OCI-LY1 (cell line): ENCODE results near the gene USP36.
"Not testable (repeated sequence)": the region's sequence is repeated elsewhere in the genome, so short reads cannot be mapped to it uniquely, and the experiment has no call there.

Experiments used
- H2AFZ ChIP-seq: fragments of 200-600 bp; sonication (generic), shearing (Covaris generic); 2 replicates; pipeline ENCODE4 v1.6.0; 2014; ENCODE audit warnings: antibody characterized with exemption, mild to moderate bottlenecking, low read length
- H3F3A ChIP-seq: fragments of 200-600 bp; sonication (generic), shearing (Covaris generic); 2 replicates; pipeline ENCODE4 v1.6.0; 2014; ENCODE audit warnings: mild to moderate bottlenecking, antibody characterized with exemption, low read length, moderate library complexity; ENCODE audit not compliant: insufficient read depth
- H3K27ac ChIP-seq: fragments of 200-600 bp; sonication (generic); 2 replicates; pipeline ENCODE4 v1.5.1; 2014; ENCODE audit warnings: low read length, mixed run types, mild to moderate bottlenecking, low read depth; ENCODE audit not compliant: poor library complexity, severe bottlenecking
- H3K27me3 ChIP-seq: fragments of 200-600 bp; sonication (generic); 2 replicates; pipeline ENCODE4 v1.6.0; 2014; ENCODE audit warnings: antibody characterized with exemption, mild to moderate bottlenecking, low read length, moderate library complexity; ENCODE audit not compliant: insufficient read depth
- H3K36me3 ChIP-seq: fragments of 200-600 bp; sonication (generic); 2 replicates; pipeline ENCODE4 v1.6.1; 2014; ENCODE audit warnings: mild to moderate bottlenecking, antibody characterized with exemption, low read length, moderate library complexity, mixed read lengths; ENCODE audit not compliant: insufficient read depth
- H3K4me1 ChIP-seq: fragments of 200-600 bp; sonication (generic); 2 replicates; pipeline ENCODE4 v1.5.1; 2014; ENCODE audit warnings: mild to moderate bottlenecking, low read length, moderate library complexity; ENCODE audit not compliant: insufficient read depth, severe bottlenecking
- H3K4me2 ChIP-seq: fragments of 200-600 bp; sonication (generic), shearing (Covaris generic); 2 replicates; pipeline ENCODE4 v1.6.1; 2014; ENCODE audit warnings: low read length
- H3K4me3 ChIP-seq: fragments of 200-600 bp; sonication (generic); 2 replicates; pipeline ENCODE4 v1.5.1; 2014; ENCODE audit warnings: low read length, low read depth, mild to moderate bottlenecking, mixed read lengths; ENCODE audit not compliant: poor library complexity, severe bottlenecking
- H3K79me2 ChIP-seq: fragments of 200-600 bp; shearing (Covaris generic); 2 replicates; pipeline ENCODE4 v1.6.1; 2016; ENCODE audit warnings: mixed run types, low read length, mixed read lengths; ENCODE audit not compliant: insufficient read depth
- H3K9ac ChIP-seq: fragments of 200-600 bp; sonication (generic), shearing (Covaris generic); 2 replicates; pipeline ENCODE4 v1.6.1; 2014; ENCODE audit warnings: mild to moderate bottlenecking, low read length, mixed read lengths
- H3K9me2 ChIP-seq: fragments of 200-600 bp; sonication (generic), shearing (Covaris generic); 2 replicates; pipeline ENCODE4 v1.6.1; 2014; ENCODE audit warnings: low read depth, mild to moderate bottlenecking, low read length, mixed read lengths
- H3K9me3 ChIP-seq: fragments of 200-600 bp; shearing (Covaris generic); 2 replicates; pipeline ENCODE4 v1.6.1; 2014; ENCODE audit warnings: low read length, mixed read lengths
- H4K20me1 ChIP-seq: fragments of 200-600 bp; sonication (generic), shearing (Covaris generic); 2 replicates; pipeline ENCODE4 v1.6.0; 2016; ENCODE audit warnings: mild to moderate bottlenecking, low read length; ENCODE audit not compliant: insufficient read depth
- CTCF ChIP-seq: fragments of 200-600 bp; sonication (generic), shearing (Covaris generic); IDR thresholded peaks from 2 replicates; pipeline ENCODE4 v1.5.1; 2017; ENCODE audit warnings: mild to moderate bottlenecking, antibody characterized with exemption, low read length, moderate library complexity, mixed read lengths
- EZH2 ChIP-seq: fragments of 200-600 bp; sonication (generic), shearing (Covaris generic); IDR thresholded peaks from 2 replicates; pipeline ENCODE4 v1.8.0; 2017; ENCODE audit warnings: borderline replicate concordance, mixed run types, mild to moderate bottlenecking, antibody characterized with exemption, low read length, moderate library complexity, mixed read lengths

The USP36 gene

GRCh38 chr17:78840780-78841611 is at the start of gene USP36:
Gene USP36 (minus strand): TSS chr17:78840814. CDS start chr17:78836363, 4,451 bp downstream.
- H3K9ac ChIP-seq = peak within 1 kb of the TSS; percentile 88
- no peaks in the 10 kb centered on the region for H3K9me3 ChIP-seq
- TF ChIP-seq CTCF (no peak; the same call in 1 of the 2 replicates), EZH2 (no peak)
- no peaks in the 10 kb centered on the region for H3K9me2 ChIP-seq
- H2AFZ ChIP-seq = no peak within 1 kb of the TSS; the same call in 1 of the 2 replicates
- H3K27ac ChIP-seq = peak within 1 kb of the TSS; percentile 55
- H3K4me1 ChIP-seq = peaks cover 30% of the 10 kb centered on the region
- H3K79me2 ChIP-seq = peaks cover 27% of the 10 kb centered on the region
- H3K4me3 ChIP-seq = peak within 1 kb of the TSS; percentile 70
- H3F3A ChIP-seq = no peaks in the 10 kb centered on the region
- H4K20me1 ChIP-seq = no peaks in the 10 kb centered on the region
- H3K4me2 ChIP-seq = peak within 1 kb of the TSS; percentile 89
- peaks cover 22% of the 10 kb centered on the region for H3K36me3 ChIP-seq
- no peaks in the 10 kb centered on the region for H3K27me3 ChIP-seq

GRCh38 chr17:78890096-78890495 is 49.5 kb upstream of the USP36 start:
- H3K4me3 ChIP-seq, H3K27me3 ChIP-seq, H3K4me1 ChIP-seq, H2AFZ ChIP-seq, H3K9me3 ChIP-seq, H3K9ac ChIP-seq, H4K20me1 ChIP-seq, H3K4me2 ChIP-seq, H3F3A ChIP-seq, H3K36me3 ChIP-seq, H3K79me2 ChIP-seq, H3K9me2 ChIP-seq, H3K27ac ChIP-seq: not testable (repeated sequence)

GRCh38 chr17:78889531-78889930 is 48.9 kb upstream of the USP36 start:
- H3K9me2 ChIP-seq = no peaks in the 10 kb centered on the region
- no peaks in the 10 kb centered on the region for H3K79me2 ChIP-seq
- H4K20me1 ChIP-seq = no peaks in the 10 kb centered on the region
- H3K27ac ChIP-seq = no peak overlapping the region
- no peaks in the 10 kb centered on the region for H3F3A ChIP-seq
- H3K9me3 ChIP-seq = no peaks in the 10 kb centered on the region
- H3K9ac ChIP-seq = no peak overlapping the region
- 0 out of 2 replicates have a peak, but pooled peaks cover 6% of the 10 kb centered on the region for H3K27me3 ChIP-seq
- H3K36me3 ChIP-seq = no peaks in the 10 kb centered on the region
- TF ChIP-seq EZH2 (no peak), CTCF (no peak)
- no peak overlapping the region for H3K4me2 ChIP-seq
- no peak overlapping the region for H3K4me3 ChIP-seq
- no peaks in the 10 kb centered on the region for H3K4me1 ChIP-seq
- H2AFZ ChIP-seq = no peak overlapping the region
